Activated B cell treated with CpG ODN at 0.5 μM for 24 hours (primary cell): ENCODE results near the gene SPEM1. TPM values are rescaled to one million over a fixed set of nuclear protein-coding genes. Genes with fewer than 3 reads are reported as not detected.

Experiments
- ATAC-seq: fragments of 200-7000 bp; cut with Tn5 transposase; one replicate; pipeline ENCODE4 v1.10.0; 2021; ENCODE audit warnings: low read depth, mild to moderate bottlenecking, moderate library complexity
- CTCF ChIA-PET: fragments of 350-600 bp; sonication (Branson Sonifier 250); formaldehyde crosslinking; loops from one replicate; lab custom pipeline; 2021; ENCODE audit warnings: antibody characterized with exemption; lab: Charles Lee
- POLR2A ChIA-PET: fragments of 350-600 bp; sonication (Branson Sonifier 250); formaldehyde crosslinking; loops from one replicate; lab custom pipeline; 2021; ENCODE audit warnings: antibody characterized with exemption; lab: Charles Lee
- DNase-seq: peaks from one replicate; pipeline ENCODE4 v3.0.0; 2022
- H3K27ac Mint-ChIP-seq: one replicate; pipeline ENCODE4 v1.8.0; 2020; ENCODE audit warnings: mixed read lengths
- H3K27me3 Mint-ChIP-seq: one replicate; pipeline ENCODE4 v1.8.0; 2021; ENCODE audit warnings: mixed read lengths
- H3K36me3 Mint-ChIP-seq: one replicate; pipeline ENCODE4 v1.8.0; 2021; ENCODE audit warnings: low read depth, mixed read lengths
- H3K4me1 Mint-ChIP-seq: one replicate; pipeline ENCODE4 v1.8.0; 2021; ENCODE audit warnings: mixed read lengths
- H3K4me3 Mint-ChIP-seq: one replicate; pipeline ENCODE4 v1.8.0; 2020; ENCODE audit warnings: mild to moderate bottlenecking, mixed read lengths
- H3K9me3 Mint-ChIP-seq: one replicate; pipeline ENCODE4 v1.8.0; 2020; ENCODE audit warnings: mixed read lengths
- CTCF ChIP-seq: fragments of 200-600 bp; IDR thresholded peaks from one replicate; pipeline ENCODE4 v1.8.0; 2022; ENCODE audit warnings: antibody characterized with exemption, mild to moderate bottlenecking
- intact Hi-C: fragments of 100-400 bp; cut with micrococcal nuclease; formaldehyde crosslinking; loops from one replicate; pipeline ENCODE4 v1.15.1; 2024
- total RNA-seq: library from RNA; stranded (reverse); gene quantifications from 2 replicates; pipeline ENCODE4 v1.2.3, GENCODE V29; 2022

Gene SPEM1
- total RNA-seq, 1 donor from 2014 or later, result not detected

- ChIA-PET CTCF (no interaction called here), POLR2A (interaction anchor here (0.6 to 1.4 kb wide), 2 partner anchors 16 to 53 kb away, joined by 3 to 5 read pairs; partner anchors contain the start of gene TMEM95)
- ATAC-seq, result no peak
- intact Hi-C loops, result no loop called here
- Mint-ChIP-seq H3K4me1 (peaks cover 16% of the 10 kb centered on the region), H3K27me3 (peaks cover 18% of the 10 kb centered on the region), H3K36me3 (peaks cover 5% of the 10 kb centered on the region), H3K4me3 (no peak within 1 kb of the TSS), H3K27ac (peak within 1 kb of the TSS; percentile 46), H3K9me3 (no peaks in the 10 kb centered on the region)
- no peak for TF ChIP-seq CTCF
- DNase-seq, result no peak
These were observed 12.5 kb upstream of the SPEM1 start, which contains the start of gene NLGN2 for GRCh38 chr17:7407485-7408251. TSS of gene NLGN2 (plus strand) at chr17:7407845. CDS start at chr17:7408256, 411 bp downstream.

GRCh38 chr17:7408252-7408727 lies 11.8 kb upstream of the SPEM1 start:
- H3K4me3 Mint-ChIP-seq, result no peak overlapping the region

GRCh38 chr17:7408863-7409262 lies 11.3 kb upstream of the SPEM1 start:
- POLR2A ChIA-PET, result interaction anchor here (1.4 kb wide), 1 partner anchor 26 kb away, joined by 4 read pairs; the partner anchor contains the start of gene TMEM102
- ATAC-seq, result no peak
- Mint-ChIP-seq H3K4me1 (peaks cover 8% of the 10 kb centered on the region), H3K4me3 (no peak overlapping the region), H3K36me3 (peaks cover 4% of the 10 kb centered on the region), H3K27ac (no peak overlapping the region), H3K27me3 (peaks cover 18% of the 10 kb centered on the region), H3K9me3 (no peaks in the 10 kb centered on the region)
- intact Hi-C loops, result no loop called here
- no peak for DNase-seq
- CTCF ChIA-PET, result no interaction called here
- no peak for TF ChIP-seq CTCF

More at GRCh38 chr17:7408252-7408727, 11.8 kb upstream of the SPEM1 start:
- Mint-ChIP-seq H3K27ac (no peak overlapping the region), H3K27me3 (peaks cover 18% of the 10 kb centered on the region), H3K9me3 (no peaks in the 10 kb centered on the region), H3K4me1 (peaks cover 10% of the 10 kb centered on the region), H3K36me3 (peaks cover 5% of the 10 kb centered on the region)
- ChIA-PET POLR2A (interaction anchor here (1.4 kb wide), 1 partner anchor 27 kb away, joined by 4 read pairs; the partner anchor contains the start of gene TMEM102), CTCF (no interaction called here)
- no peak for TF ChIP-seq CTCF
- DNase-seq (no peak), ATAC-seq (no peak)
- intact Hi-C loops, result no loop called here

- intact Hi-C loops, result no loop called here
- H3K4me3 Mint-ChIP-seq, result no peak overlapping the region
- no peaks in the 10 kb centered on the region for H3K36me3 Mint-ChIP-seq
- no peaks in the 10 kb centered on the region for H3K9me3 Mint-ChIP-seq
- TF ChIP-seq CTCF, result no peak
- ChIA-PET POLR2A (interaction anchor here (1.4 kb wide), 1 partner anchor 25 kb away, joined by 4 read pairs; the partner anchor contains the start of gene TMEM102), CTCF (no interaction called here)
- peaks cover 8% of the 10 kb centered on the region for H3K4me1 Mint-ChIP-seq
- ATAC-seq (no peak), DNase-seq (no peak)
- H3K27ac Mint-ChIP-seq, result no peak overlapping the region
- peaks cover 18% of the 10 kb centered on the region for H3K27me3 Mint-ChIP-seq
These were observed 10.4 kb upstream of the SPEM1 start for GRCh38 chr17:7409716-7410115.

- H3K9me3 Mint-ChIP-seq, result no peaks in the 10 kb centered on the region
- H3K4me3 Mint-ChIP-seq, result no peak overlapping the region
- no peak for TF ChIP-seq CTCF
- DNase-seq (no peak), ATAC-seq (no peak)
- H3K27ac Mint-ChIP-seq, result no peak overlapping the region
- H3K36me3 Mint-ChIP-seq, result no peaks in the 10 kb centered on the region
- intact Hi-C loops, result no loop called here
- peaks cover 15% of the 10 kb centered on the region for H3K27me3 Mint-ChIP-seq
- ChIA-PET CTCF (no interaction called here), POLR2A (no interaction called here)
- H3K4me1 Mint-ChIP-seq, result peaks cover 4% of the 10 kb centered on the region
These were observed 9.3 kb upstream of the SPEM1 start for GRCh38 chr17:7410634-7411426.
